Liver (tissue), 9 donors: ENCODE data around the gene AP4S1. TPM values are rescaled to one million over a fixed set of nuclear protein-coding genes. Genes with fewer than 3 reads are reported as not detected.

Experiments used
- DNase-seq: peaks from one replicate; pipeline ENCODE4 v3.0.0-alpha.2; 2017; ENCODE audit warnings: low spot score
- H3K27ac ChIP-seq, 2 donors: one replicate each; pipeline ENCODE4 v1.7.0; 2013; ENCODE audit warnings: inconsistent platforms in 2 of 2, low read length in 2 of 2, control low read depth in 1 of 2, low read depth in 1 of 2, mild to moderate bottlenecking in 1 of 2
- H3K27me3 ChIP-seq, 4 donors: one replicate each; pipeline versions ENCODE4 v1.6.1 to v1.7.0; 2013; ENCODE audit warnings: low read length in 3 of 4, inconsistent platforms in 1 of 4, mild to moderate bottlenecking in 1 of 4, moderate library complexity in 1 of 4; ENCODE audit not compliant: control insufficient read depth in 4 of 4, insufficient read depth in 4 of 4
- H3K36me3 ChIP-seq, 4 donors: one replicate each; pipeline versions ENCODE4 v1.6.1 to v1.7.0; 2013; ENCODE audit warnings: low read length in 3 of 4, mild to moderate bottlenecking in 3 of 4, low read depth in 1 of 4, moderate library complexity in 1 of 4; ENCODE audit not compliant: control insufficient read depth in 4 of 4, insufficient read depth in 3 of 4
- H3K4me1 ChIP-seq, 4 donors: one replicate each; pipeline versions ENCODE4 v1.6.1 to v1.7.0; 2013; ENCODE audit warnings: low read length in 3 of 4, mild to moderate bottlenecking in 3 of 4, moderate library complexity in 1 of 4; ENCODE audit not compliant: control insufficient read depth in 4 of 4, insufficient read depth in 4 of 4
- H3K4me3 ChIP-seq, 3 donors: one replicate each; pipeline versions ENCODE4 v1.6.1 to v1.7.0; 2013; ENCODE audit warnings: low read length in 3 of 3, control low read depth in 1 of 3, low read depth in 1 of 3, mild to moderate bottlenecking in 1 of 3
- H3K9ac ChIP-seq, 2 donors: one replicate each; pipeline ENCODE4 v1.7.0; 2013; ENCODE audit warnings: low read length in 2 of 2, mild to moderate bottlenecking in 2 of 2, moderate library complexity in 2 of 2, control low read depth in 1 of 2, low read depth in 1 of 2
- H3K9me3 ChIP-seq, 4 donors: one replicate each; pipeline versions ENCODE4 v1.6.1 to v1.7.0; 2013; ENCODE audit warnings: low read length in 3 of 4; ENCODE audit not compliant: control insufficient read depth in 4 of 4
- EGR1 ChIP-seq, 2 donors: IDR thresholded peaks; 2 replicates each; pipeline ENCODE4 v1.6.1; 2016 to 2018; ENCODE audit warnings: antibody characterized with exemption in 2 of 2, low read depth in 2 of 2
- FOXA1 ChIP-seq: IDR thresholded peaks from 2 replicates; pipeline ENCODE4 v1.6.1; 2016; ENCODE audit warnings: antibody characterized with exemption
- FOXA2 ChIP-seq: IDR thresholded peaks from 2 replicates; pipeline ENCODE4 v1.6.1; 2016; ENCODE audit warnings: antibody characterized with exemption
- HNF4A ChIP-seq, 2 donors: conservative IDR thresholded peaks; 2 replicates each; pipeline ENCODE4 v1.6.1; 2016; ENCODE audit warnings: antibody characterized with exemption in 2 of 2, mild to moderate bottlenecking in 2 of 2
- JUND ChIP-seq, 2 donors: IDR thresholded peaks; 2 replicates each; pipeline ENCODE4 v1.6.1; 2016; ENCODE audit warnings: antibody characterized with exemption in 2 of 2
- NR2F2 ChIP-seq: IDR thresholded peaks from 2 replicates; pipeline ENCODE4 v1.6.1; 2016; ENCODE audit warnings: antibody characterized with exemption
- RAD21 ChIP-seq, 2 donors: IDR thresholded peaks; 2 replicates each; pipeline ENCODE4 v1.6.1; 2016; ENCODE audit warnings: antibody characterized with exemption in 2 of 2, mild to moderate bottlenecking in 2 of 2
- RXRA ChIP-seq, 2 donors: IDR thresholded peaks; 2 replicates each; pipeline ENCODE4 v1.6.1; 2017 to 2018; ENCODE audit warnings: antibody characterized with exemption in 2 of 2, mild to moderate bottlenecking in 1 of 2
- SP1 ChIP-seq: IDR thresholded peaks from 2 replicates; pipeline ENCODE4 v1.6.1; 2018; ENCODE audit warnings: antibody characterized with exemption, mild to moderate bottlenecking
- TAF1 ChIP-seq: conservative IDR thresholded peaks from 2 replicates; pipeline ENCODE4 v1.6.1; 2016; ENCODE audit warnings: antibody characterized with exemption, mild to moderate bottlenecking
- WGBS: extraction: QIAGEN DNeasy Blood & Tissue Kit; methylation state at CpG from one replicate; pipeline ENCODE4 v1.1.7; 2013; 5-methylcytosine and 5-hydroxymethylcytosine counted together
- polyA plus RNA-seq, 2 donors: library from polyadenylated mRNA; stranded (reverse) in 1 of 2; unstranded in 1 of 2; fragments of 200-250 nt in 1 of 2; fragments of >200 nt in 1 of 2; fragmentation: Nextera tagmentation in 1 of 2; extraction: Ambion mirVana in 1 of 2; gene quantifications; one replicate each; pipeline versions ENCODE4 v1.2.1 to v1.2.3, GENCODE V29; 2013 to 2015
- total RNA-seq, 2 donors: library from RNA; depleted of rRNA; stranded (reverse); fragments of >200 nt; gene quantifications; one replicate each; pipeline ENCODE4 v1.2.3, GENCODE V29; 2014
- TF ChIP-seq, protein P1 (sequence below): IDR thresholded peaks from 2 replicates; pipeline ENCODE4 v1.6.1; 2016; ENCODE audit warnings: antibody characterized with exemption
- TF ChIP-seq, protein P2 (sequence below): IDR thresholded peaks from 2 replicates; pipeline ENCODE4 v1.6.1; 2016; ENCODE audit warnings: antibody characterized with exemption, mild to moderate bottlenecking
- TF ChIP-seq, protein P3 (sequence below): IDR thresholded peaks from 2 replicates; pipeline ENCODE4 v1.6.1; 2016; ENCODE audit warnings: antibody characterized with exemption
- TF ChIP-seq, protein P4 (sequence below): IDR thresholded peaks from 2 replicates; pipeline ENCODE4 v1.6.1; 2016; ENCODE audit warnings: antibody characterized with exemption
- TF ChIP-seq, protein P5 (sequence below): fragments of 150-350 bp; IDR thresholded peaks from 2 replicates; pipeline ENCODE4 v1.5.1; 2017; ENCODE audit warnings: improper control_type of control experiment, low read depth, low read length; ENCODE audit not compliant: missing input control
- donor health status: healthy.
- donor health status: healthy.
- donor health status: healthy.
- donor health status: healthy.
- donor health status: healthy.

The AP4S1 gene
- total and polyA plus RNA-seq, 4 donors: 1.3 to 4.3 (median 1.7) TPM

DNA sequence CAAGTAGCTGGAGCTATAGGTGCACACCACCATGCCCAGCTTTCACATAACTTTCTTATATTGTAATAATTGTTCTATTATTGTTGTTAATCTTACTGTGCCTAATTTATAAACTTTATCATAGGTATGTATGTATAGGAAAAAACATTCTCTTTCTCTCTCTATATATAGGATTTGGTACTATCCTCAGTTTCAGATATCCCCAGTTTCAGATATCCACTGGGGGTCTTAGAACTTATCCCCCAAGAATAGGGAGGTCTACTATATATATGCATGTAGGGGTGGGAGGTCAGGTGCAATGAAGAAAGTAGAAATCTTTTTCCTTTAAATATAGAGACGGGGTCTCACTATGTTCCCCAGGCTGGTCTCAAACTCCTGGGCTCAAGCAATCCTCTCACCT, 71.6 kb downstream of the AP4S1 start:
- Histone ChIP-seq H3K9ac (no peak overlapping the region), H3K4me1 (peaks cover 0 to 5% (median 3%) of the 10 kb centered on the region in 4 donors), H3K36me3 (peaks cover 4 to 46% (median 39%) of the 10 kb centered on the region in 4 donors), H3K4me3 (no peak overlapping the region), H3K27me3 (no peaks in the 10 kb centered on the region), H3K27ac (no peak overlapping the region), H3K9me3 (no peaks in the 10 kb centered on the region)
- 95% methylated on average over 1 of the region's 1 CpG for WGBS
- DNase-seq: no peak
- TF ChIP-seq RAD21 (IDR thresholded peaks at IDR 0.05): no peak
- no peak for TF ChIP-seq FOXA2
- TF ChIP-seq, protein P1, sequence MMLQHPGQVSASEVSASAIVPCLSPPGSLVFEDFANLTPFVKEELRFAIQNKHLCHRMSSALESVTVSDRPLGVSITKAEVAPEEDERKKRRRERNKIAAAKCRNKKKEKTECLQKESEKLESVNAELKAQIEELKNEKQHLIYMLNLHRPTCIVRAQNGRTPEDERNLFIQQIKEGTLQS: no peak
- TF ChIP-seq, protein P2, sequence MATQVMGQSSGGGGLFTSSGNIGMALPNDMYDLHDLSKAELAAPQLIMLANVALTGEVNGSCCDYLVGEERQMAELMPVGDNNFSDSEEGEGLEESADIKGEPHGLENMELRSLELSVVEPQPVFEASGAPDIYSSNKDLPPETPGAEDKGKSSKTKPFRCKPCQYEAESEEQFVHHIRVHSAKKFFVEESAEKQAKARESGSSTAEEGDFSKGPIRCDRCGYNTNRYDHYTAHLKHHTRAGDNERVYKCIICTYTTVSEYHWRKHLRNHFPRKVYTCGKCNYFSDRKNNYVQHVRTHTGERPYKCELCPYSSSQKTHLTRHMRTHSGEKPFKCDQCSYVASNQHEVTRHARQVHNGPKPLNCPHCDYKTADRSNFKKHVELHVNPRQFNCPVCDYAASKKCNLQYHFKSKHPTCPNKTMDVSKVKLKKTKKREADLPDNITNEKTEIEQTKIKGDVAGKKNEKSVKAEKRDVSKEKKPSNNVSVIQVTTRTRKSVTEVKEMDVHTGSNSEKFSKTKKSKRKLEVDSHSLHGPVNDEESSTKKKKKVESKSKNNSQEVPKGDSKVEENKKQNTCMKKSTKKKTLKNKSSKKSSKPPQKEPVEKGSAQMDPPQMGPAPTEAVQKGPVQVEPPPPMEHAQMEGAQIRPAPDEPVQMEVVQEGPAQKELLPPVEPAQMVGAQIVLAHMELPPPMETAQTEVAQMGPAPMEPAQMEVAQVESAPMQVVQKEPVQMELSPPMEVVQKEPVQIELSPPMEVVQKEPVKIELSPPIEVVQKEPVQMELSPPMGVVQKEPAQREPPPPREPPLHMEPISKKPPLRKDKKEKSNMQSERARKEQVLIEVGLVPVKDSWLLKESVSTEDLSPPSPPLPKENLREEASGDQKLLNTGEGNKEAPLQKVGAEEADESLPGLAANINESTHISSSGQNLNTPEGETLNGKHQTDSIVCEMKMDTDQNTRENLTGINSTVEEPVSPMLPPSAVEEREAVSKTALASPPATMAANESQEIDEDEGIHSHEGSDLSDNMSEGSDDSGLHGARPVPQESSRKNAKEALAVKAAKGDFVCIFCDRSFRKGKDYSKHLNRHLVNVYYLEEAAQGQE: no peak

DNA sequence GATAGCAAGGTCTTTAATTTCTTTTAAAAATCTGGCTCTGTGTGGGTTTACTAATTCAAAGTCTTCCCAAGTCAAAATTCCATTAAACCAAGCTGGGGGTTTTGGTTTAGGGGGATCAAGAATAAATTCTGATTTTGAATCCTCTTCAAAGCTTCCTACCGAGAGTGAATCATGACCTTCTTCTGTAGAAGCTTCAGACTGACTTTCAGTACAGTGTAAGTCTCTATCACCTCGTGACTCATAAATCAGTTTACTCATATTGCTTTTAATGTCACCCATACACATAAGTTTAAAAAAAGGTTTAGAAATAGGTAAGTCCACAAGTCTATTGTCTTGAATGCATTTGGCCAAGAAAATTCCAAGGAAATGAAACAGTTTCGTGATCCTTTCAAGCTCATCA, 81.3 kb downstream of the AP4S1 start:
- H3K27ac ChIP-seq: no peak overlapping the region
- 92% methylated on average over 3 of the region's 3 CpGs for WGBS

DNA sequence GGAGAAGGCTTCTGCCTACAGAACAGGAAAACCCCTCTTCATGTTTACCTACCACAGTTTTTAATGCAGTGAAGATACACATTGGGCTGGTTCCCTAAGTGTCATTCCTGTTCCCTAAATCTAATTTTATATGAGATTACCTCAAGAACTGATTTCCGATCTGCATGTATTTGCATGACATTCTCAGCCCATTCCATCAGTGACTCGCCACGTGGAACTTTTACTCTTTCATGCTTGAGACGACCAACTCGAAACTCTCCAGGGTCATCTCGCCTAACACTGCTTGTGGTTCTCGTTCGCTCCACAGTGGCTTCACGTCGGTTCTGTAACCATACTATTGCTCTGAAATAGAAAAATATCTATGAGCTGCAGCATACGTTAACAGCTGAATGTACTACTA, 83.8 kb downstream of the AP4S1 start:
- Histone ChIP-seq H3K9ac (no peak overlapping the region), H3K36me3 (peaks cover 20 to 93% (median 79%) of the 10 kb centered on the region in 4 donors), H3K4me1 (no peaks in the 10 kb centered on the region), H3K27me3 (no peaks in the 10 kb centered on the region), H3K9me3 (no peaks in the 10 kb centered on the region), H3K4me3 (no peak overlapping the region), H3K27ac (no peak overlapping the region)
- no peak for DNase-seq
- WGBS: 96% methylated on average over 11 of the region's 11 CpGs
- TF ChIP-seq, protein P3, sequence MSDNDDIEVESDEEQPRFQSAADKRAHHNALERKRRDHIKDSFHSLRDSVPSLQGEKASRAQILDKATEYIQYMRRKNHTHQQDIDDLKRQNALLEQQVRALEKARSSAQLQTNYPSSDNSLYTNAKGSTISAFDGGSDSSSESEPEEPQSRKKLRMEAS: no peak
- TF ChIP-seq RXRA (IDR thresholded peaks at IDR 0.05) (no peak), NR2F2 (no peak), EGR1 (IDR thresholded peaks at IDR 0.05; ENCODE audit: low read depth in 2 of 2) (no peak), TAF1 (no peak), FOXA1 (no peak), HNF4A (conservative IDR thresholded peaks at IDR 0.05) (no peak), FOXA2 (no peak), SP1 (no peak), JUND (IDR thresholded peaks at IDR 0.05) (no peak)
- TF ChIP-seq, protein P4, sequence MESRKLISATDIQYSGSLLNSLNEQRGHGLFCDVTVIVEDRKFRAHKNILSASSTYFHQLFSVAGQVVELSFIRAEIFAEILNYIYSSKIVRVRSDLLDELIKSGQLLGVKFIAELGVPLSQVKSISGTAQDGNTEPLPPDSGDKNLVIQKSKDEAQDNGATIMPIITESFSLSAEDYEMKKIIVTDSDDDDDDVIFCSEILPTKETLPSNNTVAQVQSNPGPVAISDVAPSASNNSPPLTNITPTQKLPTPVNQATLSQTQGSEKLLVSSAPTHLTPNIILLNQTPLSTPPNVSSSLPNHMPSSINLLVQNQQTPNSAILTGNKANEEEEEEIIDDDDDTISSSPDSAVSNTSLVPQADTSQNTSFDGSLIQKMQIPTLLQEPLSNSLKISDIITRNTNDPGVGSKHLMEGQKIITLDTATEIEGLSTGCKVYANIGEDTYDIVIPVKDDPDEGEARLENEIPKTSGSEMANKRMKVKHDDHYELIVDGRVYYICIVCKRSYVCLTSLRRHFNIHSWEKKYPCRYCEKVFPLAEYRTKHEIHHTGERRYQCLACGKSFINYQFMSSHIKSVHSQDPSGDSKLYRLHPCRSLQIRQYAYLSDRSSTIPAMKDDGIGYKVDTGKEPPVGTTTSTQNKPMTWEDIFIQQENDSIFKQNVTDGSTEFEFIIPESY: no peak
- TF ChIP-seq, protein P2: no peak
- TF ChIP-seq, protein P1: no peak

More for the DNA sequence above, 81.3 kb downstream of the AP4S1 start:
- Histone ChIP-seq H3K27me3 (no peaks in the 10 kb centered on the region), H3K4me1 (no peaks in the 10 kb centered on the region), H3K36me3 (peaks cover 12 to 86% (median 74%) of the 10 kb centered on the region in 4 donors), H3K9ac (no peak overlapping the region), H3K4me3 (no peak overlapping the region), H3K9me3 (no peaks in the 10 kb centered on the region)
- no peak for DNase-seq
- TF ChIP-seq RXRA (IDR thresholded peaks at IDR 0.05): no peak
- TF ChIP-seq, protein P5, sequence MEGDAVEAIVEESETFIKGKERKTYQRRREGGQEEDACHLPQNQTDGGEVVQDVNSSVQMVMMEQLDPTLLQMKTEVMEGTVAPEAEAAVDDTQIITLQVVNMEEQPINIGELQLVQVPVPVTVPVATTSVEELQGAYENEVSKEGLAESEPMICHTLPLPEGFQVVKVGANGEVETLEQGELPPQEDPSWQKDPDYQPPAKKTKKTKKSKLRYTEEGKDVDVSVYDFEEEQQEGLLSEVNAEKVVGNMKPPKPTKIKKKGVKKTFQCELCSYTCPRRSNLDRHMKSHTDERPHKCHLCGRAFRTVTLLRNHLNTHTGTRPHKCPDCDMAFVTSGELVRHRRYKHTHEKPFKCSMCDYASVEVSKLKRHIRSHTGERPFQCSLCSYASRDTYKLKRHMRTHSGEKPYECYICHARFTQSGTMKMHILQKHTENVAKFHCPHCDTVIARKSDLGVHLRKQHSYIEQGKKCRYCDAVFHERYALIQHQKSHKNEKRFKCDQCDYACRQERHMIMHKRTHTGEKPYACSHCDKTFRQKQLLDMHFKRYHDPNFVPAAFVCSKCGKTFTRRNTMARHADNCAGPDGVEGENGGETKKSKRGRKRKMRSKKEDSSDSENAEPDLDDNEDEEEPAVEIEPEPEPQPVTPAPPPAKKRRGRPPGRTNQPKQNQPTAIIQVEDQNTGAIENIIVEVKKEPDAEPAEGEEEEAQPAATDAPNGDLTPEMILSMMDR: no peak
